ENCODE results near the gene ASTL.

GRCh38 chr2:96095116-96095636 lies 43.1 kb downstream of the ASTL start:
- no peak for TF ChIP-seq CTCF (conservative IDR thresholded peaks at IDR 0.05 in 1 of 2, IDR thresholded peaks at IDR 0.05 in 1 of 2; ENCODE audit: extremely low read depth in 1 of 2, insufficient read depth in 1 of 2, low read depth in 1 of 2, low read length in 2 of 2)
- no peak for TF ChIP-seq EZH2 (IDR thresholded peaks at IDR 0.05; ENCODE audit: borderline replicate concordance, low read length)

Measured in mammary epithelial cell (primary cell).